GM06990 (cell line): ENCODE data around the gene FOXD4L1.
"Not testable (repeated sequence)": the region's sequence is repeated elsewhere in the genome, so short reads cannot be mapped to it uniquely, and the experiment has no call there.

Experiments used
- DNase-seq: peaks from one replicate; pipeline ENCODE4 v3.0.0-alpha.2; 2011; ENCODE audit not compliant: insufficient read length; ENCODE audit errors: extremely low read depth
- H3K27me3 ChIP-seq: replicated peaks from 2 replicates; pipeline ENCODE4 v1.6.0; 2011; ENCODE audit warnings: low read length; ENCODE audit not compliant: control insufficient read depth, insufficient read depth
- H3K36me3 ChIP-seq: 2 replicates; pipeline ENCODE4 v1.5.1; 2011; ENCODE audit warnings: low read length; ENCODE audit not compliant: control insufficient read depth, insufficient read depth
- H3K4me3 ChIP-seq: replicated peaks from 2 replicates; pipeline ENCODE4 v1.5.1; 2011; ENCODE audit warnings: low read depth, mild to moderate bottlenecking, control low read depth, low read length

Gene FOXD4L1

GRCh38 chr2:113498365-113498764 is at the start of gene FOXD4L1:
TSS of gene FOXD4L1 (plus strand) at chr2:113498665. CDS start at chr2:113499257, 592 bp downstream.
- H3K27me3 ChIP-seq, DNase-seq, H3K4me3 ChIP-seq, H3K36me3 ChIP-seq: not testable (repeated sequence)

DNA sequence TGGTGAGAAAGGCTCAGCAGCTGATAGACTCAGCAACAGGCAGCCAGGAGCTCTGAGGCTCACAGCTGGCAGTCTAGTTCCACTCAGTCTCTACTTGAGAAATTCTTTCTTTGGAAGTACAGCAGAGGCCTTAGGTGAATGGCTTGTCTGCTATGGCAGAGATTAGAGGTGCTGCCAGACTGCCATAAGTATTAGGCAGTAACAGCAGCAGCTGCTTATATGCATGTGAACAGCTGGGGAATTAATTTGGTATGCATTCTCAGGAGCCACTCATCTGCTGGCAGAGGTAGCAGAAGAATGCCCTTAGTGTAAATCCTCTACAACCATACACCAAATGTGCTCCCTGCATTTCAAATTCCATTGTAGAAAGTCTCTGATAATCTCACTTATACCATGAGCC is 32.7 kb upstream of the FOXD4L1 start:
- H3K4me3 ChIP-seq, H3K36me3 ChIP-seq, DNase-seq, H3K27me3 ChIP-seq: not testable (repeated sequence)

DNA sequence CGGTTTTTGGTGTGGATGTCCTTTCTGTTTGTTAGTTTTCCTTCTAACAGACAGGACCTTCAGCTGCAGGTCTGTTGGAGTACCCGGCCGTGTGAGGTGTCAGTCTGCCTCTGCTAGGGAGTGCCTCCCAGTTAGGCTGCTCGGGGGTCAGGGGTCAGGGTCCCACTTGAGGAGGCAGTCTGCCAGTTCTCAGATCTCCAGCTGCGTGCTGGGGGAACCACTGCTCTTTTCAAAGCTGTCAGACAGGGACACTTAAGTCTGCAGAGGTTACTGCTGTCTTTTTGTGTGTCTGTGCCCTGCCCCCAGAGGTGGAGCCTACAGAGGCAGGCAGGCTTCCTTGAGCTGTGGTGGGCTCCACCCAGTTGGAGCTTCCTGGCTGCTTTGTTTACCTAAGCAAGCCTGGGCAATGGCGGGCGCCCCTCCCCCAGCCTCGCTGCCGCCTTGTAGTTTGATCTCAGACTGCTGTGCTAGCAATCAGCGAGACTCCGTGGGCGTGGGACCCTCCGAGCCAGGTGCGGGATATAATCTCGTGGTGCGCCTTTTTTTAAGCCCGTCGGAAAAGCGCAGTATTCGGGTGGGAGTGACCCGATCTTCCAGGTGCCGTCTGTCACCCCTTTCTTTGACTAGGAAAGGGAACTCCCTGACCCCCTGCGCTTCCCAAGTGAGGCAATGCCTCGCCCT is 21.6 kb upstream of the FOXD4L1 start:
- not testable (repeated sequence) for H3K4me3 ChIP-seq, H3K27me3 ChIP-seq, DNase-seq, H3K36me3 ChIP-seq

DNA sequence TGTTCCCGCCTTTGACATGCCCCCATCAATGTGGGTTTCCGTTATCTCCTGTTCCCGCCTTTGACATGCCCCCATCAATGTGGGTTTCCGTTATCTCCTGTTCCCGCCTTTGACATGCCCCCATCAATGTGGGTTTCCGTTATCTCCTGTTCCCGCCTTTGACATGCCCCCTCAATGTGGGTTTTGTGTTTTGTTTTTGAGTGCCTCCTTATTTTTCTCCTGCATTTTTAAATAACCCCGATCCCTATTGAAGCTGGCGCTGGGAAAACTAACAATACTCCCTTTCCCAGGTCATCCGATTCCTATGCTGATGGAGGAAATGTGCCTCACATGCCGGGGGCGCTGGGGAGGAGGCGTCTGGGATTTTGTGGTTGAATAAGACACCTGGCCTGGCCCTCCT is 1.9 kb upstream of the FOXD4L1 start:
- DNase-seq, H3K36me3 ChIP-seq, H3K4me3 ChIP-seq, H3K27me3 ChIP-seq: not testable (repeated sequence)

DNA sequence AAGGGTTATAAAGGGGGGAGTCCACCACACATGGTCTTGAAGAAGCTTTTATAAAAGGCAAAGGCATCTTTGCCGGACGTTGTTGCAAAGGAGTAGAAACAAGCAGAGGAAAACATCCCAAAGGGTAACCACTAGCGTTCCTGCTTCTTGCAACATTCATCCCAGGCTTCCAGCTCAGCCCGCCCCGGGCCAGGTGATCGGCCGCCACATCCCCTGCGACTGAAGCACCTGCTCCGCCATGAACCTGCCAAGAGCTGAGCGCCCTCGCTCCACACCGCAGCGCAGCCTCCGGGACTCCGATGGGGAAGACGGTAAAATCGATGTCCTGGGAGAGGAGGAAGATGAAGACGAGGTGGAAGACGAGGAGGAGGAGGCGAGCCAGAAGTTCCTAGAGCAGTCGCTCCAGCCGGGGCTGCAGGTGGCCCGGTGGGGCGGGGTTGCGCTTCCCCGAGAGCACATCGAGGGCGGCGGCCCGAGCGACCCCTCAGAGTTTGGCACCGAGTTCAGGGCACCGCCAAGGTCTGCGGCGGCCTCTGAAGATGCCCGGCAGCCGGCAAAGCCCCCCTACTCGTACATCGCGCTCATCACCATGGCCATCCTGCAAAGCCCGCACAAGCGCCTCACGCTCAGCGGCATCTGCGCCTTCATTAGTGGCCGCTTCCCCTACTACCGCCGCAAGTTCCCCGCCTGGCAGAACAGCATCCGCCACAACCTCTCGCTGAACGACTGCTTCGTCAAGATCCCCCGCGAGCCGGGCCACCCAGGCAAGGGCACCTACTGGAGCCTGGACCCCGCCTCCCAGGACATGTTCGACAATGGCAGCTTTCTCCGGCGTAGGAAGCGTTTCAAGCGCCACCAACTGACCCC is 787 bp downstream of the FOXD4L1 start:
- not testable (repeated sequence) for H3K27me3 ChIP-seq, H3K4me3 ChIP-seq, DNase-seq

GRCh38 chr2:113499886-113500722 is 1.6 kb downstream of the FOXD4L1 start:
- H3K36me3 ChIP-seq, DNase-seq, H3K27me3 ChIP-seq, H3K4me3 ChIP-seq: not testable (repeated sequence)

More for the DNA sequence above, 787 bp downstream of the FOXD4L1 start:
- H3K36me3 ChIP-seq, result not testable (repeated sequence)

GRCh38 chr2:113500723-113501038 is 2.2 kb downstream of the FOXD4L1 start:
- H3K27me3 ChIP-seq, DNase-seq, H3K36me3 ChIP-seq, H3K4me3 ChIP-seq: not testable (repeated sequence)

DNA sequence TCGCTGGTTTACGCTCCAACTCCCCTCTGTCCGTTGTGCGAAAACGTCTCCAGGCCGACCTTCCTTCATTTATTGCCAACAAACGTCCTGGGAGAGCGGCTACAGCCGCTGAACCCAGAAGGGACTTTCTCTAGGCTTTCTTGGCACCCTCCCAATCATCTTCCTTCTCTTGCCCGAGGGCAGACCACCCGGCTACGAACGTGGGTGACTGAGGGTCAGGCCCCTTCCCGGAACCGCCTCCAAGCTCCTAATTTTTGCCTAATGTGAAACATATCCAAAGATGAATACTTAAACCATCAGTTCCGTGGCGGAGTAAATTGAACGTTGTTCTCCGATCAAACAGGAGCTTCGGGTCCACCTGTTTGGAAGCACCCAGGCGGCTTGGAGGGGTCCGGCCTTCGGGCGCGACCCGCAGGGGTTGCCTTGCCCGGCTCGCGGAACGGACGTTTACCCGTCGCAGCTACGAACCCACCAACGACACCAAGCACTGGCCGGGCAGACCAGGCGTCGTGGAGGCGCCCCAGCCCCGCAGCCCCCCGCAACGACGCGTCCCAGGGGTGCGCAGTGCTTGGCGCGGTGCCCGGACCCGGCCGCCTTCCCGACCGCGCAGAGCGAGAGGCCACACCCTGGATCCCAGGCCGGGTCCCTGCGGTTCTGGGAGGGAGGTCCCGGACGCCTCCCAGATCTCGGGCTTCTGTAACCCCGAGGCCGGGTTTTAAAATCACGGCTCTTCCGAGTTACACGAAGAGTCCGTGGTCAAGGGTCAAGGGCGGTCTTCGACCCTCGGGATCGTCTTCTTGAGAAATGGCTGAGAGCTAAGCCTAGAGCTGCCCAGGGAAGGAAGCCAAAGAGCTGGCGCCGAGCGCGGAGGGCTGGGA is 4.0 kb downstream of the FOXD4L1 start:
- H3K4me3 ChIP-seq, result peak overlapping the region; percentile 54
- DNase-seq, H3K36me3 ChIP-seq, H3K27me3 ChIP-seq: not testable (repeated sequence)

GRCh38 chr2:113503094-113504042 is 4.9 kb downstream of the FOXD4L1 start:
- peak; percentile 36 for DNase-seq
- H3K36me3 ChIP-seq, H3K27me3 ChIP-seq: not testable (repeated sequence)
- H3K4me3 ChIP-seq, result peak overlapping the region; percentile 54

DNA sequence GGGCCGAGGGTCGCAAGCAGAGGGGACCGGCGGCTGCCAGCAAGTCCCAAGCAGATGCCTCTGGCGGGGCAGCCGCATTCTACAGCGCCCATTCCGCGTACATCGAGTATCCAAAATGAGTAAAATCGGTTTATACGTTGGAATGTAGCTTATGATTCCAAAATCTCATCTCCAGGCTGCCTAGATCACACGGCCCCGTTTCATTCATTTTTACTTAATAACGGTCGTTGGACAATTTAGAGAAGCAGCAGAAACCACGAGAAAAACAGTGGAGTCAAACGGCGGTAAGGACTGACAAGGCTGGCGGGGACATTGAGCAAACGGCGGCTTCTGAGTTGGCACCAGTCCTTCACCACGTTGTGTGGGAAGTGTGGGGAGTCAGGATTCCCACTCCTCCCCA is 5.6 kb downstream of the FOXD4L1 start:
- H3K27me3 ChIP-seq, H3K36me3 ChIP-seq, DNase-seq, H3K4me3 ChIP-seq: not testable (repeated sequence)

GRCh38 chr2:113507394-113508140 is 9.1 kb downstream of the FOXD4L1 start:
- DNase-seq, H3K36me3 ChIP-seq, H3K4me3 ChIP-seq, H3K27me3 ChIP-seq: not testable (repeated sequence)

GRCh38 chr2:113508187-113508586 is 9.7 kb downstream of the FOXD4L1 start:
- DNase-seq, H3K4me3 ChIP-seq, H3K27me3 ChIP-seq, H3K36me3 ChIP-seq: not testable (repeated sequence)
